Renal cortex interstitium (tissue), 15 donors: ENCODE results near the gene FAM120AOS. TPM values are rescaled to one million over a fixed set of nuclear protein-coding genes. Genes with fewer than 3 reads are reported as not detected.

Source experiments
- DNase-seq, 11 donors: peaks; one replicate each; pipeline ENCODE4 v3.0.0-alpha.2; 2013; ENCODE audit warnings: low read depth in 9 of 11, low spot score in 4 of 11; ENCODE audit errors: extremely low read depth in 1 of 11
- long read RNA-seq, 16 experiments: transcript quantifications; one replicate each; lab custom pipeline, GENCODE V29; 2026
- polyA plus RNA-seq, 3 donors: library from polyadenylated mRNA; unstranded; fragments of 120-200 nt; gene quantifications; one replicate each; pipeline ENCODE4 v1.2.1, GENCODE V29; 2013; ENCODE audit not compliant: insufficient read length in 3 of 3

Gene FAM120AOS
- polyA plus RNA-seq: 10 to 100 TPM; 58.6 to 68.4 (median 61.6) TPM
- long read RNA-seq, donor 1, transcript FAM120AOS-202 (3 exons, 1,800 nt): major isoform, 9 of 53 reads
- long read RNA-seq, donor 1, transcript FAM120AOS-206 (4 exons, 1,491 nt): minor isoform, 8 of 53 reads
- long read RNA-seq, donor 1, partial matches to known transcripts: 35 of 53 reads
- long read RNA-seq, donor 1, other reads (novel, unspliced or antisense): 0 of 53 reads
- long read RNA-seq, donor 2, transcript FAM120AOS-202 (3 exons, 1,800 nt): major isoform, 8 of 17 reads
- long read RNA-seq, donor 2, partial matches to known transcripts: 0 of 17 reads
- long read RNA-seq, donor 2, other reads (novel, unspliced or antisense): 0 of 17 reads
- long read RNA-seq, donor 3, full-length matches to known transcripts: 35 of 203 reads
- long read RNA-seq, donor 3, partial matches to known transcripts: 160 of 203 reads
- long read RNA-seq, donor 3, other reads (novel, unspliced or antisense): 8 of 203 reads
- long read RNA-seq, donor 4, full-length matches to known transcripts: 18 of 60 reads
- long read RNA-seq, donor 4, partial matches to known transcripts: 42 of 60 reads
- long read RNA-seq, donor 4, other reads (novel, unspliced or antisense): 0 of 60 reads
- long read RNA-seq, donor 5: 0 reads
- long read RNA-seq, donor 6, transcript FAM120AOS-202 (3 exons, 1,800 nt): major isoform, 10 of 15 reads
- long read RNA-seq, donor 6, partial matches to known transcripts: 0 of 15 reads
- long read RNA-seq, donor 6, other reads (novel, unspliced or antisense): 0 of 15 reads
- long read RNA-seq, donor 7, full-length matches to known transcripts: 18 of 53 reads
- long read RNA-seq, donor 7, partial matches to known transcripts: 28 of 53 reads
- long read RNA-seq, donor 7, other reads (novel, unspliced or antisense): 7 of 53 reads
- long read RNA-seq, donor 8, full-length matches to known transcripts: 28 of 28 reads
- long read RNA-seq, donor 8, partial matches to known transcripts: 0 of 28 reads
- long read RNA-seq, donor 8, other reads (novel, unspliced or antisense): 0 of 28 reads
- long read RNA-seq, donor 9, full-length matches to known transcripts: 20 of 150 reads
- long read RNA-seq, donor 9, partial matches to known transcripts: 130 of 150 reads
- long read RNA-seq, donor 9, other reads (novel, unspliced or antisense): 0 of 150 reads
- long read RNA-seq, donor 10, transcript FAM120AOS-202 (3 exons, 1,800 nt): major isoform, 5 of 13 reads
- long read RNA-seq, donor 10, partial matches to known transcripts: 0 of 13 reads
- long read RNA-seq, donor 10, other reads (novel, unspliced or antisense): 0 of 13 reads
- long read RNA-seq, donor 11, full-length matches to known transcripts: 15 of 135 reads
- long read RNA-seq, donor 11, partial matches to known transcripts: 111 of 135 reads
- long read RNA-seq, donor 11, other reads (novel, unspliced or antisense): 9 of 135 reads
- long read RNA-seq, donor 12, full-length matches to known transcripts: 11 of 31 reads
- long read RNA-seq, donor 12, partial matches to known transcripts: 20 of 31 reads
- long read RNA-seq, donor 12, other reads (novel, unspliced or antisense): 0 of 31 reads
- long read RNA-seq, donor 13: 0 reads
- long read RNA-seq, donor 14, full-length matches to known transcripts: 13 of 136 reads
- long read RNA-seq, donor 14, partial matches to known transcripts: 123 of 136 reads
- long read RNA-seq, donor 14, other reads (novel, unspliced or antisense): 0 of 136 reads
- long read RNA-seq, donor 15, transcript FAM120AOS-206 (4 exons, 1,491 nt): major isoform, 5 of 33 reads
- long read RNA-seq, donor 15, partial matches to known transcripts: 23 of 33 reads
- long read RNA-seq, donor 15, other reads (novel, unspliced or antisense): 0 of 33 reads
- long read RNA-seq, donor 16, full-length matches to known transcripts: 50 of 606 reads
- long read RNA-seq, donor 16, partial matches to known transcripts: 556 of 606 reads
- long read RNA-seq, donor 16, other reads (novel, unspliced or antisense): 0 of 606 reads

DNA sequence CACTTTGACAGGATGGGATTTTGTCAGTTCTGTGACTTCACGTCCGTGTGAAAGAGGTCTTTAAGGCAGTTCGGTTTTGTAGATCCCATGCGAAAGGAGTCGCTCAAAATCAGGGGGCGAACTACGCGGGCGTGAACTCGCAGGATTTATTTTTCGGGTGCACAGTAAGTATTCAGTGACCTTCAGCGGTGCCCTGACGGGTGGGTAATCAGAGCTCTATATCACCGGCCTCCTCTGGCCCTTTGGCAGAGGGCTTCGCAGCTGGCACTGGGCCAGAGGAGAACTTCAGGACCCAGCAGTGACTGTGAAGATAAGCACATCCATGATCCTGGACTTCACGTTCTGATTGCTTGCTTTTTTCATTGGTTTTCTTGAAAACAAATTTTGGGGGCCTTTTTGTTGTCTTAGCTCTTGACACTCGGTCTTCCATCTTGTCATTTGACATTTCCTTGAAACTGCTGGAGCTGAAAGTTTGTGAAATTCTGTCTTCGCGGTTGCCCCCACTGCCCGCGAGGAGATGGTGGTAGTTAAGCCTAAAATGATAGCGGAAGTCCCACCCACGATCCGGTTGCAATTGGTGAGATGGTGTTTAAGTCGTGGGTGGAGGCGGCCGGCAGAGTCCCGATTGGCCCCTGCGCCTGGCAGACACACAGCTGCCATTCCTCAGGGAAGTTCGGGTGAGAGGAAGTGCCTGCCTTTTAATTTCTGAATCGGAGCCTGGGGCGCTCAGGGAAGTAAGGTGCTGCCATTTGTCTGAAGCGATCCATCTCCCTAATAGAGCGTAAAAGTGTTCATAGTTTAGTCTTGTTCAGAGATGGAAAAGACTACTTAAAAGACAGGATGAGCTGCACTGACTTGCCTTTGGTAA lies at the start of gene FAM120AOS:
FAM120AOS (minus strand) TSS at position 535 of the 868 bp plus-strand sequence. CDS start 872 bp downstream, outside the sequence.
- peak; percentile 77 to 93 (median 88) for DNase-seq

DNA sequence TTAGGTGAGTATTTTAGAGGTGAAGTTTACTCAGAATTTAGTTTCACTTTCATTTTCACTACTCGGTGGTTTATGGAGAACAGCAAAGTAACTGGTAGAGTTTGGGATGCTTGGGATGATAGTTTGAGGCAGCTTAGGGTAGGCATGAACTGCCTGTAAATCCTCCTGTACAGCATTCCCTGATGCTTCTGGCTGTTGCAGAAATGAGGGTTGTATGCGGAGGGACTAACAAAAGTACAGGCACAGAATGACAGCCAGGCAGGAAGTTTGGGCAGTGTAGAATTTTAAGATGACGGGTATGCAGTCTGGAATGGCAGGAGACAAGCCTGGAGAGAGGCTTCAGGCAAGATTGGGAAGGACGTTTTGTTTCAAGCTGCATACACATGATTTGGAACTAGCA lies 48.0 kb upstream of the FAM120AOS start:
- DNase-seq: no peak

DNA sequence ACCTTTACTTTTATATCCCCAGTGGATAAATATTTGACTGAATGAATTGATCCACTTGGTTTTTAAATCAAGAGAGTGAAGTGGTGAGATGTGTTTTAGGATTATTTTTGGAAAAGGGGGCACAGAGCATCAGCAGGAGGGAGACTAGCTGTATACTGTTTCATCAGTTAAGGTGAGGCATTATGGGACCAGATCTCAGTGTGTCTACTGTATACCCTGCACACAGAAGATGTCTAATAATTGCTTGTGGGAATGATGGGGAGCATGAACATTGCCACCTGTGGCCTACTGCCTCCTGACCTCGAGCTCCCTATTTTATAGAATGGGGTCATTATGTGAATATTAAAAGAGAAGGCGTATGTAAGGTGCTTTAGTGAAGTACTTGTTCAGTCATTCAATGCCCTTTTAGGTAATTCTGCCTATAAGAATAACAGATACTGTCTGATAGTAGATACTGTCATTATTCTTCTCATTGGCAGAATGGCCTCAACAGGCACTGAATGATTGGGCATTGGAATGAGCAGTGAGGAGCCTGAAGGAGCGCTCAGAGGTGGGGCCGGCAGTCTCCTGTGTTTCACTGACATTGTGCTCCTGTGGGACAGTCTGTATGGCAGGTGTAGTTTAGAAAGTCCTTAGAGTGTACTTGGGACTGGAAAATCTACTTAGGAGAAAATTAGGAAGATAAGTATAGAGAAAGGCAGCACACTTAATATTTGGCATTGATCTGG lies 47.4 kb upstream of the FAM120AOS start:
- DNase-seq: no peak

DNA sequence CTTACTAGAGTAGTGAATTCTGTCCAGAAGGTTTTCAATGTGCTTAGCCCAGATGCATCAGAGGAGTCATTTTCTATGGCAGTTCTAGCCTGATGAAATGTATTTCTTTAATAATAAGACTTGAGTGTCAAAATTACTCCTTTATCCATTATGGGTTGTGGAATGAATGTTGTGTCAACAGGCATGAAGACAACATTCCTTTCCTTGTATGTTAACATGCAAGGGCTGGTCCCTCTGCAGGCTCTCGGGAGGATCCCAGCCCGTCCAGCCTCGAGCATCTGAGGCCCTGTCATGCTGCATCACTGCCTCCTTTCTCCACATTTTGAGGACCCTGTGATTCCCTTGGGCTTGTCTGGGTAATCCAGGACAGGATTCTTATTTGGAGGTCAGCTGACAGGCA lies 42.9 kb upstream of the FAM120AOS start:
- DNase-seq: no peak

DNA sequence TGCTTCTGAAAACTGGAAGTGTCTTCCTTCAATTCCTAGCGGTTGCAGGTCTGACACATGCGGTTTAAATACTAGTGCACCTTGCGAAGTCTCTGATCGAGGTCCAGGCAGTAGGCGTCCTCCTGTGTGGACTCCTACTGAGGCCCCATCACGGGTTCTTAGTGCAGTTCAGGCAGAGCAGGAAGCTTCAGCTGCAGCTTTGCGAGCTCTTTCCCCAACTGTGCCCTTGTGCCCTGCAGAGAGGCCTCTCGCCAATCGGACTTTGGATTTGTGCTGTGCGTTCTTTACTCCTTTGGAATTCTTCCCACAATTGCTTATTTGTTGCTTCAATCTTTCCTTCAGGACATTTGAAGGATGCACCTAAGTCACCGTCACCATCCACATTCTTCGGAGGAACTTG lies 40.6 kb upstream of the FAM120AOS start:
- no peak for DNase-seq

DNA sequence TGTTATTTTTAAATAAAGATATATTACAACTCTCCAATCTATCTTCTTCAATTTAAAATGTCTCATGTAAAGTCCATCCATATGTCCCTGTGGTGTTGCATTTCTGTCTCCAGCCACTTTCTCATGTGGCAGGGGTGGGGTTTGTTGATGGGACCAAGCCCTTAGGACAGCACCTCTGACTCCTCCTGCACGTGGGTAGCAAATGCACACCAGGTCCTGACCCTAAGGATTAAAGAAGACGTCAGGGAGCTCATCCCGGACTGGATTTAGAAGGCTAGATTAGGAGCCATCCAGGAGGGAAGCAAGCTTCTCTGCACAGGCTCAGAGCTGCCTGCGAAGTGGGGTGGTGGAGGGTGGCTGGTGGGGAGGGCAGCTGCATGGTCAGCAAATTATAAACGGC lies 38.9 kb upstream of the FAM120AOS start:
- DNase-seq: no peak

DNA sequence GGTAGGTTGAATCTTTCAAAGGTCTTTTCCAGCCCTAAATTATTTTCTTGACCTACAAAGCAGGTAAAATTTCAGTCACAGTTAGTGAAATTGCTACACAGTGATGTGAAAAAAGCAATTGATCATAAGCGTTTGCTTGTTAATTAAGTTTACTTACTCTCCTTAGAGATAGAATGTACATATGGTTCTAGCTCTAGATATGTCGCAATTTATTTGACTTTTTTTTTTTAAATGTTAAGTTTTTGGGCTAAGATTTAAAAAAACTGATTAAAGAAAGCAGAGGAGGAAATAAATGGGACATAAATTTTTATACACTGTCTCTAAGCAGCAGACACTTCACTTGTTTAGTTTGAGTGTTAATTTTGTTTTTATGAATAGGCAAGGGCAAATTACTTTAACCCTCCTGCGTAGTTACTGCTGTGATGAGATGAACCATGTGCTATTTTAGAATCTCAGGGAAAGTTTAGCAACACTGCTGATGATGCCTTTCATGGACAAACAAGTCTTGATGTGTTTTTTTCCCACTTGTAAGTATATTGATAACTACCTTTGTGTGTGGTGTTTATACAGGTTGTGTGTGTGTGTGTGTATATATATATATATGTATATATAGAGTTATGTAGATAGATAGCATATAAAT lies 38.3 kb upstream of the FAM120AOS start:
- DNase-seq: no peak

DNA sequence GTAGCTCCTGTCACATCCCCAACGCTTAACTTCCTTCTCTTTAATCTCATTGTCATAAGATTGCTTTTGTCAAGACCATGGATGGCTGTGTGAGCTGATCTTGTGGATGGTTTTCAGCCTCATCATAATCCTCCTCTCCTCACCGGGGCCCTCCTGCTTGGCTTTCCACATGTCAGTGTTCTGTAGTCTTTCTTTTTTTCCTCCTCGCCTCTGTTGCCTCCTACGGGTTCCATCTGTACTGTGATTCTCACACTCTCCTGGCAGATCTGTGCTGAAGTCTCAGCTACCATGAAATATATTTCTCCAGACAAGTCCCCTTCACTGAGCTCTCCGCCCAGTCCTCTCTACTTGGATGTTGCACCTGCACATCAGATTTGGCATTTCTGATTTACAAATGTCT lies 34.9 kb upstream of the FAM120AOS start:
- no peak for DNase-seq

DNA sequence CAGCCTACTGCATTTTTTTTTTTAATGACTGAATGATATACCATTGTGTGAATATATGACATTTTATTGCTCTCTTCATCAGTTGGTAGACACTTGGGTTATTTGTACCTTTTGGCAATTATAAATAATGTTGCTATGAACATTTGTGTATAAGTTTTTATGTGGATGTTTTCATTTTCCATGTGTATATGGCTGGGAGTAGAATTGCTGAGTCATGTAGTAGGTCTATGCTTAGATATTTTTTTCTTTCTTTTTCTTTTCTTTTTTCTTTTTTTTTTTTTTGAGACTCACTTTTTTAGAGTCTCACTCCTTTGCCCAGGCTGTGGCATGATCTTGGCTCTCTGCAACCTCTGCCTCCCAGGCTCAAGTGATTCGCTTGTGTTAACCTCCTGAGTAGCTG lies 32.9 kb upstream of the FAM120AOS start:
- no peak for DNase-seq

DNA sequence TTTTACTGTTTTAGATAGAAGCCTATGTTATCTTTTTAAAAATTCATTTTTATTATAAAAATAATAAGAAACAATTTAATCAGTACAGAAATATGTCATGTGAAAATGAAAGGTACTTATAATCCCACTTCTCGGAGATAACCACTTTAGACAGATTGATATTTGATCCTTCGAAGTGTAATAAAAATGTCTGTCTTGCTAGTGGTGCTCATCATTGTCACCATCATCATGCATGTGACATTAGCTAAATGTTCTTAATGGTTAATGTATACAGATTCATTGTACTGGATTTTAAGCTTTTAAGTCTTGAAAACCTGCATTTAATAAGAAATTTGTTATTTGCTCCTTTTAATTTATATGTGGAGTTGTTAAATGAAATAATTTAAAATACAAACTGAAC lies 30.1 kb upstream of the FAM120AOS start:
- no peak for DNase-seq

DNA sequence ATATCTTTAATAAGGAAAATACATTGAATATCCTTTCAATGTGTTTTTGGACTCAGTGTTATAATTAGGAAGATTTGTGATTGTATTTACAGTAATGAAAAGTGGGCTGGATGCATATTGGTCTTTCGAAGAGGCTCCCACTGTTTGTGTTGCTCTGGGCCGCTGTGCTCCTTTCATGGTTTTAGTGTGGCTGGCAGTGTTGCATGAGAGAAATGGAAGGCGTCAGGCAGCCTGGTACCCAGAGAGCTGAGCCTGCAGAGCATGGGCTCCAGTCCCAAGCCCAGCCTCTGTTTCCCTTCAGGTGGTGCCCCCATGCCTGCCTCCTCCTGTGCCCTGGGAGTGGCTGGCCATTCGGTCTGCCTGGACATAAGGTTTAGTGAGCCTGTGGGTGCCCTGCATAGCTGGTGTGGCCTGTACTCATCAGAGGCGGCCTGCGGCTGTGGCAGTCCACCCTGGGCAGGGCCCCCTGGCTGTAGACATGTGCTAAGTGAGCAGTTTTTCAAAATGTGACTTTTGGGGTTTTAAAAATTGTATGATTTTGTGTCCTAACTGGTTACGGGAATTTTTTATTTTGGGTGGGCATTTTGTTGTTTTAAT lies 27.4 kb upstream of the FAM120AOS start:
- no peak for DNase-seq

DNA sequence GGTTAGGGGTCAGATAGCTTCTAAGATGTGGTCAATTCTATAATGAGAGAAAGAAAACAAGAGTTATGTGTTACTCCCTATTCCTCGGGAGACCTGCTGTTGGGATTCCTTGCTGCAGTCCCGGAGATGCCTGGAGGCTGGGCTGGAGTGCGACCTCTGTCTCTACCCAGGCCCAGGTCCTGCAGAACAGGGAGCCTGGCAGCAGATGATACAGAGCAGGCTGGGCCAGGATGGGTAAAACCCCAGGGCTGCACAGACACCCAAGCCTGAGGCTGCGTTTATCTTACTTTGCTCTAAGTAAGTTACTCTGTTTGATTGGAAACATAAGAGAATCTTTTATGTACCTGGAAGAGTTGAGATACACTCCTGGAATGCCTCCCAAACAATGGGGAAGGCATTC lies 26.9 kb upstream of the FAM120AOS start:
- no peak for DNase-seq

DNA sequence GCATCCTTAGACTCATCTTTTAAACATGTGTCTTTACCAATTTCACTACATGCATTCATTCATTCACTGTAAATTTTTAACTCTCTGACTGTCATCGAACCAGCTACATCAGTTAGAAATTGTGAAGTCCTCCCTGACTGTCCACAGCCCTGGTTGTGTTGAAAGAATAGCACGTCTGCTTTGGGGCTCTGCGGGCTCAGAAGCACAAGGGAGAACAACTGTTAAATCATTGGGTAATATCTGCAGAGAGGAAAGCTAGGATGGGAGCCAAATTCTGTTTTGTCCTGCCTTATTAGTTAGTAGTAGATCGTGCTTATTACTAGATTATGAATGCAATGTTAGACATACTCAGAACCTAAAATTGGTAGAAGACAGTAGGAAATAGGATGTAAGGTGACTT lies 26.3 kb upstream of the FAM120AOS start:
- no peak for DNase-seq

DNA sequence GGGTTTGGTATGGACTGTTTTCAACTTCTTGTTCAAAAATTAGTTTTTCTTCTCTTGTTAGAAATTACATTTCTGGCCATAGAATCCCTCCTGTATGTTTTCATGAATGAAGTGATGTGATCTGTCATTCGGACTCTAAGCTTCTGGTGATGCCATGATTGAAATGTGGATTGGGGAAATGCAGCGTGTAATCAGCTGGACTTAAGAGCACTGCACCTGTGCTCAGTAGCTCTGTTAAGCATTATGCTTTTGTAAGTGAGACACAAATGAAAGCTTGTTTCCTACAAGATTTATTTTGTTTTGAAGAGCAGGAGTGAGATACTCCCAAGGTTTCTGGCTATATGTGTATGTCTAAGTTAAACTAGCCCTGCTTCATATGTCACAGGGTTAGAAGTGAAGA lies 24.0 kb upstream of the FAM120AOS start:
- DNase-seq: no peak

DNA sequence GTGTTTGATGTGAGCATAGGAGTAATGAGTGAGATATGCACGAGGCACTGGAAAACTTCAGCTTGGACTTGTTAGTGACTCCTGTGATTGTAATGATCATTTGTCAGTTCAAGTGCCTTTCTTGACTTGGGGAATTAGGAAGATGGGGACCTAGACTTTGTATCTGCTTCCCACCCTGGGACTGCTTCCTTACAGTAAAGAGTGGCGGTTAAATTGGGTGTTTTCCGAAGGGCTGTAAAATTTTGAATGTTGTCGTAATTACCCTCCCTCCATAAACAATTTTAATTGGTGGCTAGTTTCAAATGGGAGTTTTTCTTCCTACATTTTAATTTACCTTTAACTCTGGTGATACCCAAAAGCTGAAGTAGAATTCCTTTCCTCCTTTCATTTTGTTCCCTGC lies 23.5 kb upstream of the FAM120AOS start:
- no peak for DNase-seq
